ENCODE data around the gene POLQ. TPM values are rescaled to one million over a fixed set of nuclear protein-coding genes. Genes with fewer than 3 reads are reported as not detected.
A peak's percentile ranks its signal among the peaks of the same experiment; 100 is the strongest.
"Not testable (repeated sequence)": the region's sequence is repeated elsewhere in the genome, so short reads cannot be mapped to it uniquely, and the experiment has no call there.

The POLQ gene
- 9.5 and 13.2 TPM in 2 replicates for total RNA-seq (2014; rRNA removed; shearing (Covaris generic))

DNA sequence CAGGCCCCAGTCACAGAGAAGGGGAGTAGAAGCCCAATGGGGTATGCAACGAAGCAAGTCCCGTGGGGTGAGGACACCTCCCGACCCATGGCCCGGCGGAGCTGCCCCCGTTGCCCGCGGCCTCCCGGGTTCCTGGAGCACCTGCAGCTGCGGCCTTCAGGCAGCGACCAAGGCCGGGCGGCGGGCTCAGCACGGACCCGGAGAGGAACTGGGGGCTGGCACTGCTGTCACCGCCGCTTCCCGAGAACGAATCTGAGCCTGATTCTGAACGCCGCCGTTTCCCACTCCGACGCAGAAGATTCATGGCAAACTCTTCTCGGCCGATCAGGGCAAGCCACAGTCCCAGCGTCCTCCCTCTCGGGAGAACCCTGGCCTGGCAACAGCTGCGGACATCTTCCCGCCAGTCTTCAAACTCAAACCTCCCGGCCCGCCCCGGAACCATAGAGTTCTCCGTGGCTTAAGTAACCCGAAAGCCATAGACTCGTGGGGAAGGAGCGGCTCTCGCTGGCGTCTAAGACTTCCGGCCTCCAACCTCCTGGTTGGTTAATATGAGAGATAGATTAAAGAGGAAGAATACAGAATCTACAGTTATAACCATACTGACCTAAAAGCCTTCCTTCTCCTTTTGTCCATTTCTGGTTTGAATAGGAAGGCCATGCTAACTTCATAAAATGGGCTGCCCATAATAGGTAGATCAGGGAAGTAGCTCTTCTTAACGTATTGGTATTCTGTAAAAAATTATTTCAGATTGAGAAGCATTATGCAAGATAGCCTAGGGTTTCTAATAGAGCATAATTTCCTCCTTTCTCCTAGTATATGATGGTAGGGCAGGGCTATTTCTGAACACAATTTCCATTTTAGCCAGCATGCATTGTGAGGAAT is at the start of gene POLQ:
Gene POLQ (minus strand): TSS at position 415 of the 882 bp plus-strand sequence. CDS start 111 bp downstream, at position 304.
- peak; percentile 93 for DNase-seq (ENCODE audit: low read depth)

DNA sequence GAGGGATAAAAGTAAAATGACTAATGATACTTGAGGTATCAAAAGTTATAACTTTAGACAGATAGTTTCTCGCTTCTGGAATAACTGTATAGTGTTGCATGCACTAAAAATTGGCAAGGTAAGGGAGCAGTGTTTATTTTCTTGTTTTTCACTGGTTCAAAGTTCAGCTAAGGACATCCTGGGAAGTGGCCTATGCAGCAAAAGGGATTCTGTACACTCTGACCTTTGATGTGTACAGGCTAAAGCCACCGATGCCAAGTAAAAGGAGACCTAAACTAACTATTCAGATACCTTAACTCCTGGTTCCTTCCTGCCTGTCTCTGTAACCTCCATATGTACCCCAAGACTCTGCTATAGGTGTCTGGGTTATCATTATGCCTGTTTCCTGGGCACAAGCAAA is 49.1 kb upstream of the POLQ start:
- DNase-seq (ENCODE audit: low read depth): no peak

DNA sequence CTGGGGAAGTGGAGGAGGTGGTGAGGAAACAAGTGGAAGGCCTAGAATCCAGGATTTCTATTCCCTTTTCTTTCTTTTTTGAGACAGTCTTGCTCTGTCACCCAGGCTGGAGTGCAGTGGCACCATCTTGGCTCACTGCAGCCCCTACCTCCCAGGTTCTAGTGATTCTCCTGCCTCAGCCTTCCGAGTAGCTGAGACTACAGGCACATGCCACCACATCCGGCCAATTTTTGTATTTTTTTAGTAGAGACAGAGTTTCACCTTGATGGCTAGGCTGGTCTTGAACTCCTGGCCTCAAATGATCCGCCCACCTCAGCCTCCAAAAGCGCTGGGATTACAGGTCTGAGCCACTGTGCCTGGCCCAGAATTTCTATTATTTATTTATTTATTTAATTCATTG is 48.0 kb upstream of the POLQ start:
- DNase-seq (ENCODE audit: low read depth): not testable (repeated sequence)

- DNase-seq (ENCODE audit: low read depth): no peak
Measured at GRCh38 chr3:121592856-121593702, 47.3 kb upstream of the POLQ start, which contains the start of gene FBXO40. Gene FBXO40 (plus strand): TSS chr3:121593379. CDS start chr3:121620576, 27,197 bp downstream.

DNA sequence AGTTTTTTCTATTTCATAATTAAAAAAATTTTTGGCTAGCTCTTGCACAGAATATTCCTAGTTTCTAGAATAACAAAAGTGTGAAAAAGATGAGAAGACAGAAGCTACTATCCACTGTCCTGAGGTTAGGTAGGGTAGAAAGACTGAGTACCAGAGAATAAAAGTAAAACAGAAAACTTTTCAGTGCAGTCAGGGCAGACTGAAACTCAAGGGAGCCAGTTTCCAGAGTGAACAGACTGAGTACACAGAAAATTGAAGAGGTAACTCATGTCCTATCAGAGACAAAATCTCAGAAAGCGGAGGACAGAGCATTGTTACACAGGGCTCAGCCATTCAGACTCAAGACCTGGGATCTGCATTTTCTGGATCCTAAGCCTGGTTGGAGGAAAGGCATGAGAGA is 38.6 kb upstream of the POLQ start:
- no peak for DNase-seq (ENCODE audit: low read depth)

GRCh38 chr3:121581691-121582090 is 35.9 kb upstream of the POLQ start:
- no peak for DNase-seq (ENCODE audit: low read depth)

GRCh38 chr3:121574449-121574848 is 28.7 kb upstream of the POLQ start:
- DNase-seq (ENCODE audit: low read depth): peak; percentile 78

- no peak for DNase-seq (ENCODE audit: low read depth)
Measured at GRCh38 chr3:121567649-121568048, 21.9 kb upstream of the POLQ start, which contains the start of gene ARGFX. Gene ARGFX (plus strand): TSS chr3:121567949. CDS start chr3:121570714, 2,765 bp downstream.

DNA sequence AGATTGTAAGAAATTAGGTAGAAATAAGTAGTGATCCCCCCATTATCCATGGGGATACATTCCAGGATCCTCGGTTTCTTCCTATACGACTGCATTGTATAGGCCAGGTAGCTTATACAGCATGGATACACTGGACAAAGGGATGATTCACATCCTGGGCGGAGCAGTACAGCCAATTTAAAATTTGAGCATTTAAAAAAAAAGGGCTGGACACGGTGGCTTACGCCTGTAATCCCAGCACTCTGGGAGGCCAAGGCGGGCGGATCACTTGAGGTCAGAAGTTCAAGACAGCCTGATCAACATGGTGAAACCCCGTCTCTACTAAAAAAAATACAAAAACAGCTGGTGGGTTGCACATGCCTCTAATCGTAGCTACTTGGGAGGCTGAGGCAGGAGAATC is 21.0 kb upstream of the POLQ start:
- peak; percentile 20 for DNase-seq (ENCODE audit: low read depth)

DNA sequence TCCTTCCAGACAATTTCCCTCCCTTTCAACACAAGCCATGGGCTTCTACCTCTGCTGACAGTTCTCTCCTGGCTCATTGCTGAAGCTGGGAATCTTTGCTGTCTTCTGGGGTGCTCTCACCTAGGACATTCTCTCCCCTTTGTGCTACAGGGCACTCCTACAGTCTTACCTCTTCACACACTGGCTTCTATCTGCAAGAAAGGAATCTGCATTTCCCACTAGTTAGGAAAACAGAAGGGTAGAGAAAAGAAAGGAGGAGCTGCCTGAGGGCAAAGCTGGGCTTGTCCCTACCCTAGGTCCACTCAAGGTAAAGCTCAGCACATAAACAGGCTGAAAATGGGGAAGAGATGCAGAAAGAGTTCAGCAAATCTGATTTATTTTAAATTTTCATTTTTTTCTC is 16.4 kb upstream of the POLQ start:
- no peak for DNase-seq (ENCODE audit: low read depth)

- no peak for DNase-seq (ENCODE audit: low read depth)
Measured at GRCh38 chr3:121557426-121557934, 11.7 kb upstream of the POLQ start.

GRCh38 chr3:121552797-121553196 is 7.0 kb upstream of the POLQ start:
- no peak for DNase-seq (ENCODE audit: low read depth)

GRCh38 chr3:121552379-121552778 is 6.6 kb upstream of the POLQ start:
- no peak for DNase-seq (ENCODE audit: low read depth)

GRCh38 chr3:121545049-121545573 is 677 bp downstream of the POLQ start:
- DNase-seq (ENCODE audit: low read depth): no peak

- no peak for DNase-seq (ENCODE audit: low read depth)
Measured at GRCh38 chr3:121542924-121543323, 2.9 kb downstream of the POLQ start.

DNA sequence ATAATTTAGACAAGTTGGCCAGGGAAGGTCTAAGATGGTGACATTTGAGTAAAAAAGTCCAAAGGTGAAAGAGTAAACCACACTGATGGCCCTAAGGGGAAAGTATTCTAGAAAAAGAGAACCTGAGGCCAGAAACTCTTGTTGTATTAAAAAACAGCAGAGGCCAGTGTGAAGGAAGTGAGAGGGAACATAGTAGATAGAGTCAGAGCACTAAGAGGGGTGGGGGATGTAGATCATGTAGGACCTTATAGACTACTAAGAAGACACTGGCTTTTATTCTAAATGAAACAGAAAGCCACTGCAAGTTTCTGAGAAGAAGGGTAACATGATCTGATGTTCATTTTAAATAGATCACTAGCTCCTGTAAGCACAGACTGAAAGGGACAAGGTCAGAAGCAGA is 14.5 kb downstream of the POLQ start:
- no peak for DNase-seq (ENCODE audit: low read depth)

GRCh38 chr3:121529308-121529707 is 16.5 kb downstream of the POLQ start:
- DNase-seq (ENCODE audit: low read depth): no peak

- DNase-seq (ENCODE audit: low read depth): no peak
Measured at GRCh38 chr3:121520510-121520909, 25.3 kb downstream of the POLQ start.

- DNase-seq (ENCODE audit: low read depth): no peak
Measured at GRCh38 chr3:121517953-121518655, 27.7 kb downstream of the POLQ start.

DNA sequence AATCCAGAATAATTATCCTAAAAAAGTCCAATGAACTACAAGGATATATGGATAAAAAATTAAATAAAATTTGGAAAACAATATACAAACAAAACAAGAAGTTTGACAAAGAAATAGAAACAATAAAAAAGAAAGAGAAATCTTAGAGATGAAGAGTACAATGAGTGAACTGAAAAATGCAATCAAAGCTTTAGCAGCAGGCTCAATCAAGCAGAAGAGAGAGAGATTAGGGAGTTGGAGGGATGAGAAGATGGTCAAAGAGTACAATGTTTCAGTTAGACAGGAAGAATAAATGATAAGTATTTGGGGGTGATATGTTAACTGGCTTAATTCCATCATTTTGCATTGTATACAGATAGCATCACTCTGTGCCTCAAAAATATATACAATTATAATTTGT is 29.9 kb downstream of the POLQ start:
- DNase-seq (ENCODE audit: low read depth): no peak

GRCh38 chr3:121515313-121515712 is 30.5 kb downstream of the POLQ start:
- DNase-seq (ENCODE audit: low read depth): no peak

All from Daoy (cell line).